ENCODE results near the gene INTS6.

DNA sequence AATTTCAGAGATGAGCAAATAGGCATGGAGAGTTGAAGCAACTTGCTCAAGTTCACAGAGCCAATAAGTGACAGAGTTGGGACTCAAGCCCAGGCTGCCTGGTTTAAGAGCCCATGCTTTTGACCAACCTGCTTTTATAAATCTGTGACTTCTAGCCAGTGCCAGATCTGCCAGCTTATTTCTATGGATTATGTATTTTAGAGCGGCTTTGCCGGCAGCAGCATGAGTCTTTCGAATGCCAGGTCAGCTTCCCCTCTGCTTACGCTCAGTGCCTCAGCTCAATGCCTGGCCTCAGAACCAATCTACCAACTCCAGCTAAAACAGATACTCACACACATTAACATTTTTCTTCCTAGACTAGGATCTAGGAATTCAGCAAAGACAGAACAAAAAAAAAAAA lies 111.0 kb downstream of the INTS6 start:
- no peak for TF ChIP-seq POLR2A (IDR thresholded peaks at IDR 0.05; ENCODE audit: low read depth)
- TF ChIP-seq, protein P1, sequence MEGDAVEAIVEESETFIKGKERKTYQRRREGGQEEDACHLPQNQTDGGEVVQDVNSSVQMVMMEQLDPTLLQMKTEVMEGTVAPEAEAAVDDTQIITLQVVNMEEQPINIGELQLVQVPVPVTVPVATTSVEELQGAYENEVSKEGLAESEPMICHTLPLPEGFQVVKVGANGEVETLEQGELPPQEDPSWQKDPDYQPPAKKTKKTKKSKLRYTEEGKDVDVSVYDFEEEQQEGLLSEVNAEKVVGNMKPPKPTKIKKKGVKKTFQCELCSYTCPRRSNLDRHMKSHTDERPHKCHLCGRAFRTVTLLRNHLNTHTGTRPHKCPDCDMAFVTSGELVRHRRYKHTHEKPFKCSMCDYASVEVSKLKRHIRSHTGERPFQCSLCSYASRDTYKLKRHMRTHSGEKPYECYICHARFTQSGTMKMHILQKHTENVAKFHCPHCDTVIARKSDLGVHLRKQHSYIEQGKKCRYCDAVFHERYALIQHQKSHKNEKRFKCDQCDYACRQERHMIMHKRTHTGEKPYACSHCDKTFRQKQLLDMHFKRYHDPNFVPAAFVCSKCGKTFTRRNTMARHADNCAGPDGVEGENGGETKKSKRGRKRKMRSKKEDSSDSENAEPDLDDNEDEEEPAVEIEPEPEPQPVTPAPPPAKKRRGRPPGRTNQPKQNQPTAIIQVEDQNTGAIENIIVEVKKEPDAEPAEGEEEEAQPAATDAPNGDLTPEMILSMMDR (IDR thresholded peaks at IDR 0.05), result no peak

Measured in esophagus muscularis mucosa (tissue), 3 donors.